IMR-90 (cell line): ENCODE measurements around the gene UNC13B.

Experiments
- CEBPB ChIP-seq: IDR thresholded peaks from 2 replicates; pipeline ENCODE4 v1.6.1; 2012; ENCODE audit warnings: low read depth, low read length, improper control_type of control experiment
- FOS ChIP-seq: fragments of 150-350 bp; IDR thresholded peaks from 2 replicates; pipeline ENCODE4 v1.6.1; 2016; ENCODE audit warnings: low read depth, low read length
- MAFK ChIP-seq: IDR thresholded peaks from 2 replicates; pipeline ENCODE4 v1.6.1; 2012; ENCODE audit warnings: low read depth, low read length, improper control_type of control experiment
- POLR2A ChIP-seq: IDR thresholded peaks from 2 replicates; pipeline ENCODE4 v1.6.1; 2012; ENCODE audit warnings: mild to moderate bottlenecking, low read depth, low read length
- RCOR1 ChIP-seq: IDR thresholded peaks from 2 replicates; pipeline ENCODE4 v1.6.1; 2012; ENCODE audit warnings: mild to moderate bottlenecking, low read length, improper control_type of control experiment; ENCODE audit not compliant: insufficient replicate concordance
- RFX5 ChIP-seq: IDR thresholded peaks from 2 replicates; pipeline ENCODE4 v1.8.0; 2012; ENCODE audit warnings: low read depth, mild to moderate bottlenecking, low read length, moderate library complexity
- TF ChIP-seq, protein P1 (sequence below): conservative IDR thresholded peaks from 2 replicates; pipeline ENCODE4 v1.5.1; 2012; ENCODE audit warnings: mild to moderate bottlenecking, low read depth, low read length, improper control_type of control experiment
- TF ChIP-seq, protein P2 (sequence below): fragments of 150-350 bp; IDR thresholded peaks from 2 replicates; pipeline ENCODE4 v1.6.1; 2017; ENCODE audit warnings: mild to moderate bottlenecking, antibody characterized with exemption, low read length, low read depth

DNA sequence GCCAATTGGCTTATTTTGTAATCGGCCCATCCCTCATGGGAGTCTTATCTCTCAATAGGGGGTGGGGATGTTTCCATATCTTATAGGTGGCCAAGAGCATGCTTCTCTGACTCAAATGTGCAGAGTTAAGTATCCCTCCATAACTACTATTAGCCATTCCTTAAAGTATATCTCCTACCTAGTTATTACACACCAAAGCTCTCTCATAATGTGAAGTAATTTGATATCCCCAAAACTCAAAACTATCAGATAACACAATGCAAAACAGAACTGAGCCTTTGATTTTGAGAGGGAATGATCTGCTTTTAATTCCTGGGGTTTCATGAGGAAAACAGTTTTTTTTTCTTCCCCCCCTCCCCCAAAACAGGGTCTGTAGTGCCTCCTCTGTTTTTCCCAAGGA is 28.4 kb downstream of the UNC13B start:
- no peak for TF ChIP-seq POLR2A
- TF ChIP-seq, protein P1, sequence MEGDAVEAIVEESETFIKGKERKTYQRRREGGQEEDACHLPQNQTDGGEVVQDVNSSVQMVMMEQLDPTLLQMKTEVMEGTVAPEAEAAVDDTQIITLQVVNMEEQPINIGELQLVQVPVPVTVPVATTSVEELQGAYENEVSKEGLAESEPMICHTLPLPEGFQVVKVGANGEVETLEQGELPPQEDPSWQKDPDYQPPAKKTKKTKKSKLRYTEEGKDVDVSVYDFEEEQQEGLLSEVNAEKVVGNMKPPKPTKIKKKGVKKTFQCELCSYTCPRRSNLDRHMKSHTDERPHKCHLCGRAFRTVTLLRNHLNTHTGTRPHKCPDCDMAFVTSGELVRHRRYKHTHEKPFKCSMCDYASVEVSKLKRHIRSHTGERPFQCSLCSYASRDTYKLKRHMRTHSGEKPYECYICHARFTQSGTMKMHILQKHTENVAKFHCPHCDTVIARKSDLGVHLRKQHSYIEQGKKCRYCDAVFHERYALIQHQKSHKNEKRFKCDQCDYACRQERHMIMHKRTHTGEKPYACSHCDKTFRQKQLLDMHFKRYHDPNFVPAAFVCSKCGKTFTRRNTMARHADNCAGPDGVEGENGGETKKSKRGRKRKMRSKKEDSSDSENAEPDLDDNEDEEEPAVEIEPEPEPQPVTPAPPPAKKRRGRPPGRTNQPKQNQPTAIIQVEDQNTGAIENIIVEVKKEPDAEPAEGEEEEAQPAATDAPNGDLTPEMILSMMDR = no peak
- TF ChIP-seq CEBPB = no peak
- no peak for TF ChIP-seq RCOR1
- TF ChIP-seq, protein P2, sequence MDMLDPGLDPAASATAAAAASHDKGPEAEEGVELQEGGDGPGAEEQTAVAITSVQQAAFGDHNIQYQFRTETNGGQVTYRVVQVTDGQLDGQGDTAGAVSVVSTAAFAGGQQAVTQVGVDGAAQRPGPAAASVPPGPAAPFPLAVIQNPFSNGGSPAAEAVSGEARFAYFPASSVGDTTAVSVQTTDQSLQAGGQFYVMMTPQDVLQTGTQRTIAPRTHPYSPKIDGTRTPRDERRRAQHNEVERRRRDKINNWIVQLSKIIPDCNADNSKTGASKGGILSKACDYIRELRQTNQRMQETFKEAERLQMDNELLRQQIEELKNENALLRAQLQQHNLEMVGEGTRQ = no peak
- TF ChIP-seq MAFK = no peak
- TF ChIP-seq RFX5 = no peak
- no peak for TF ChIP-seq FOS
